ENCODE results near the gene SIRPD. TPM values are rescaled to one million over a fixed set of nuclear protein-coding genes. Genes with fewer than 3 reads are reported as not detected.

The SIRPD gene
- total RNA-seq, 1 donor from 2014 or later: not detected

GRCh38 chr20:1528811-1529210 is 28.7 kb downstream of the SIRPD start:
- Histone ChIP-seq H3K36me3 (no peaks in the 10 kb centered on the region), H3K4me2 (no peak overlapping the region), H3K27me3 (no peaks in the 10 kb centered on the region), H3K4me3 (no peak overlapping the region), H3K9me3 (ENCODE audit: low read depth) (no peaks in the 10 kb centered on the region), H3K4me1 (peaks cover 6% of the 10 kb centered on the region), H4K20me1 (ENCODE audit: low read depth) (no peaks in the 10 kb centered on the region), H3K79me2 (ENCODE audit: low read depth) (no peaks in the 10 kb centered on the region), H2AFZ (replicated peaks) (no peak overlapping the region), H3F3A (ENCODE audit: low read depth) (no peaks in the 10 kb centered on the region), H3K9ac (no peak overlapping the region), H3K27ac (no peak overlapping the region)
- no peak for TF ChIP-seq EZH2phosphoT487 (IDR thresholded peaks at IDR 0.05)
- TF ChIP-seq CTCF (IDR thresholded peaks at IDR 0.05): no peak
- TF ChIP-seq EZH2 (IDR thresholded peaks at IDR 0.05): no peak
- peaks cover 3% of the 10 kb centered on the region for H3K27me3 Mint-ChIP-seq (ENCODE audit: insufficient read depth, low read depth)
- H3K36me3 Mint-ChIP-seq: no peaks in the 10 kb centered on the region
- no peaks in the 10 kb centered on the region for H3K4me1 Mint-ChIP-seq
- no peak overlapping the region for H3K27ac Mint-ChIP-seq
- no peak for DNase-seq (ENCODE audit: low spot score)
- no peaks in the 10 kb centered on the region for H3K9me3 Mint-ChIP-seq
- H3K4me3 Mint-ChIP-seq: no peak overlapping the region

GRCh38 chr20:1527923-1528322 is 29.6 kb downstream of the SIRPD start:
- peaks cover under 1% of the 10 kb centered on the region for H3K4me1 ChIP-seq
- Mint-ChIP-seq H3K4me3 (no peak overlapping the region), H3K4me1 (no peaks in the 10 kb centered on the region), H3K36me3 (no peaks in the 10 kb centered on the region), H3K9me3 (no peaks in the 10 kb centered on the region), H3K27me3 (ENCODE audit: insufficient read depth, low read depth) (peaks cover 3% of the 10 kb centered on the region), H3K27ac (no peak overlapping the region)
- H2AFZ ChIP-seq (replicated peaks): no peak overlapping the region
- no peaks in the 10 kb centered on the region for H3F3A ChIP-seq (ENCODE audit: low read depth)
- no peaks in the 10 kb centered on the region for H3K36me3 ChIP-seq
- DNase-seq (ENCODE audit: low spot score): no peak
- no peaks in the 10 kb centered on the region for H3K9me3 ChIP-seq (ENCODE audit: low read depth)
- H3K27me3 ChIP-seq: no peaks in the 10 kb centered on the region
- no peak overlapping the region for H3K27ac ChIP-seq
- no peak overlapping the region for H3K9ac ChIP-seq
- H4K20me1 ChIP-seq (ENCODE audit: low read depth): no peaks in the 10 kb centered on the region
- no peak overlapping the region for H3K4me3 ChIP-seq
- no peaks in the 10 kb centered on the region for H3K79me2 ChIP-seq (ENCODE audit: low read depth)
- TF ChIP-seq EZH2 (IDR thresholded peaks at IDR 0.05): no peak
- TF ChIP-seq EZH2phosphoT487 (IDR thresholded peaks at IDR 0.05): no peak
- no peak for TF ChIP-seq CTCF (IDR thresholded peaks at IDR 0.05)
- H3K4me2 ChIP-seq: no peak overlapping the region

GRCh38 chr20:1526896-1527295 is 30.6 kb downstream of the SIRPD start:
- Histone ChIP-seq H3K27ac (no peak overlapping the region), H3K4me1 (no peaks in the 10 kb centered on the region), H3K4me2 (no peak overlapping the region), H4K20me1 (ENCODE audit: low read depth) (no peaks in the 10 kb centered on the region), H3K36me3 (no peaks in the 10 kb centered on the region), H2AFZ (replicated peaks) (no peak overlapping the region), H3K9ac (no peak overlapping the region), H3K4me3 (no peak overlapping the region), H3K9me3 (ENCODE audit: low read depth) (no peaks in the 10 kb centered on the region), H3K79me2 (ENCODE audit: low read depth) (no peaks in the 10 kb centered on the region), H3F3A (ENCODE audit: low read depth) (no peaks in the 10 kb centered on the region), H3K27me3 (no peaks in the 10 kb centered on the region)
- H3K27me3 Mint-ChIP-seq (ENCODE audit: insufficient read depth, low read depth): peaks cover 5% of the 10 kb centered on the region
- no peaks in the 10 kb centered on the region for H3K9me3 Mint-ChIP-seq
- no peak for DNase-seq (ENCODE audit: low spot score)
- TF ChIP-seq EZH2 (IDR thresholded peaks at IDR 0.05) (no peak), EZH2phosphoT487 (IDR thresholded peaks at IDR 0.05) (no peak), CTCF (IDR thresholded peaks at IDR 0.05) (no peak)
- no peak overlapping the region for H3K4me3 Mint-ChIP-seq
- H3K27ac Mint-ChIP-seq: no peak overlapping the region
- H3K4me1 Mint-ChIP-seq: no peaks in the 10 kb centered on the region
- no peaks in the 10 kb centered on the region for H3K36me3 Mint-ChIP-seq
